A549 treated with GW870086 at 1 μM for 4 hours (cell line): ENCODE results near the gene SPINK6. TPM values are rescaled to one million over a fixed set of nuclear protein-coding genes. Genes with fewer than 3 reads are reported as not detected.

Experiments used
- total RNA-seq: library from RNA; stranded (reverse); fragments of 200-300 nt; extraction: Qiagen RNA extraction; gene quantifications from 5 replicates; pipeline ENCODE4 v1.2.3, GENCODE V29; 2022; ENCODE audit warnings: low read depth

Gene SPINK6
- 0.49 to 0.87 TPM (median 0.64 TPM) in 3 of 5 replicates, not detected in the others for total RNA-seq

DNA sequence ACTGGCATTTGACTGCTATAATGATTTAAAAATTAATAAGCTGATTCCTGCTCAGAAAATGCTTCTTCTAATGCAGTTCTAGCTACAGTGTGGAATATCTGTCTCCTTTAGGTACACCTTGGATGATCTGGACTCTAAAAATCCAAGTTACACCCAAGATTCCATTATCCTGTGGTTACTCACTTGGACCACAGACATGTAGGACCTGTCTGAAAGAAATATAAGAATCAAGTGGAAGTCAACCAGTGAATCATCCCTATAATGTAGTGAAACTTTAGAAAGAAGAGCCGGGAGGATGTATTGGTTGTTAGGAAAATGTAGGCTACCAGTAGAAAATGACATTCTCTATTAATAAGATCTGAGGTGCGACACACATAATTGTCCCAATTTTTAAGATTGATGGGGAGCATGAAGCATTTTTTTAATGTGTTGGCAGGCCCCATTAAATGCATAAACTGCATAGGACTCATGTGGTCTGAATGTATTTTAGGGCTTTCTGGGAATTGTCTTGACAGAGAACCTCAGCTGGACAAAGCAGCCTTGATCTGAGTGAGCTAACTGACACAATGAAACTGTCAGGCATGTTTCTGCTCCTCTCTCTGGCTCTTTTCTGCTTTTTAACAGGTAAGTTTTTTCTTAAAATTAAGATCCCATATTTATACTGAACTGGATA, at the start of gene SPINK6:
SPINK6 (plus strand) TSS at position 512 of the 673 bp plus-strand sequence; CDS start at position 567, 55 bp downstream.

GRCh38 chr5:148168246-148168645, 34.6 kb upstream of the SPINK6 start, which contains the start of gene SPINK14:
Gene SPINK14 (plus strand): TSS chr5:148168546. CDS start chr5:148169733, 1,187 bp downstream.

DNA sequence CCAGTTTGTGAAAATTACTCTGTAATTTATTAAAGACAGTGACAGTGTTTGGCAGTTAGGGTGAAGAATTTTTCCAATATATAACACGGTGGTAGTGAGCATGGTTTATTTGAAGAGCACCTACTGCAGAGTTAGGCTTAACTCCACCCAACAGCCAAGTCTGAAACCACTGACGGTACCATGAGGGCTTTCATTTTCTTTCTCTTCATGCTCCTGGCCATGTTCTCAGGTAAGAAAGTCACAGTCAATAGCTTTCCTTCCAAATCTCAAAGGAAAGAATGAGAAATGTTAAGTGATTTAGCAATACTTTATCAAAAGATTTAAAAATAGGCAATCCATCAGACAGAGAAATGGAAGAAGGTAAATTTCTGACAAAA, 35.6 kb downstream of the SPINK6 start, which contains the start of gene MARCOL:
MARCOL (plus strand) TSS at position 108 of the 377 bp plus-strand sequence; CDS start at position 181, 73 bp downstream.

Other genes with a start within 250 kb of the SPINK6 start
- gene SPINK5, start 139.1 kb upstream of the SPINK6 start, total RNA-seq = not detected in 5 replicates
- gene SPINK14, start 34.5 kb upstream of the SPINK6 start, total RNA-seq = not detected in 5 replicates
- gene MARCOL, start 35.5 kb downstream of the SPINK6 start, total RNA-seq = not detected in 5 replicates
- gene SPINK13, start 65.8 kb downstream of the SPINK6 start, total RNA-seq = not detected in 5 replicates
- gene SPINK7, start 109.4 kb downstream of the SPINK6 start, total RNA-seq = not detected in 5 replicates
- gene SPINK9, start 132.5 kb downstream of the SPINK6 start, total RNA-seq = not detected in 5 replicates
- gene FBXO38, start 180.9 kb downstream of the SPINK6 start, total RNA-seq = 16.1 to 24.1 TPM (median 19.0 TPM) in 5 replicates